HCT116 (cell line): ENCODE results near the gene PRORP. TPM values are rescaled to one million over a fixed set of nuclear protein-coding genes. Genes with fewer than 3 reads are reported as not detected.
A peak's percentile ranks its signal among the peaks of the same experiment; 100 is the strongest.

ENCODE experiments used
- ATAC-seq: fragments of 200-7000 bp; cut with Tn5 transposase; 2 replicates; pipeline ENCODE4 v1.9.1; 2020; ENCODE audit warnings: mild to moderate bottlenecking, moderate library complexity
- BruUV-seq: library from RNA; stranded (reverse); fragments of 400-500 nt; replicated peaks from 2 replicates; lab custom pipeline; 2021; lab: Mats Ljungman, UMichigan
- CTCF ChIA-PET: fragments of 300-600 bp; sonication (Branson Sonifier 250); formaldehyde crosslinking; loops from one replicate; lab custom pipeline; 2021; ENCODE audit warnings: antibody characterized with exemption; lab: Charles Lee
- POLR2A ChIA-PET: fragments of 300-600, 350-600 bp; sonication (Branson Sonifier 250); formaldehyde crosslinking; loops from one replicate; lab custom pipeline; 2021; ENCODE audit warnings: antibody characterized with exemption; lab: Charles Lee
- RAD21 ChIA-PET, 2 experiments: fragments of 300-600 bp; sonication (Branson Sonifier 250); formaldehyde crosslinking; loops; one replicate each; lab custom pipeline; 2023; ENCODE audit warnings: low total read pairs in 2 of 2; ENCODE audit not compliant: uncharacterized antibody in 2 of 2, unreplicated experiment in 2 of 2, low non-redundant PET in 1 of 2; lab: Charles Lee
- DNase-seq: peaks from one replicate; pipeline ENCODE4 v3.0.0-alpha.2; 2010; ENCODE audit warnings: low read depth, low spot score
- H2AFZ ChIP-seq: fragments of 200-600 bp; shearing (Covaris generic), sonication (generic); 2 replicates; pipeline ENCODE4 v1.6.1; 2017; ENCODE audit warnings: low read depth, mixed run types, mixed read lengths, antibody characterized with exemption, low read length; ENCODE audit not compliant: poor library complexity, severe bottlenecking
- H3K27ac ChIP-seq: 2 replicates; pipeline ENCODE4 v1.5.1; 2012; ENCODE audit warnings: low read depth, low read length
- H3K27me3 ChIP-seq: fragments of 200-600 bp; sonication (generic); 2 replicates; pipeline ENCODE4 v1.6.1; 2016; ENCODE audit warnings: mixed run types, low read length, mixed read lengths; ENCODE audit not compliant: insufficient read depth
- H3K36me3 ChIP-seq, 2 experiments: fragments of 200-500 bp in 1 of 2; fragments of 200-600 bp in 1 of 2; sonication (Bioruptor generic) in 1 of 2; sonication (generic) in 1 of 2; 2 replicates each; pipeline versions ENCODE4 v1.5.1 to v1.6.1; 2014 to 2016; ENCODE audit warnings: low read length in 2 of 2, inconsistent platforms in 1 of 2, mixed read lengths in 1 of 2, mixed run types in 1 of 2; ENCODE audit not compliant: insufficient read depth in 2 of 2, control insufficient read depth in 1 of 2
- H3K4me1 ChIP-seq, 2 experiments: fragments of 200-600 bp in 1 of 2; sonication (generic) in 1 of 2; 2 replicates each; pipeline versions ENCODE4 v1.5.1 to v1.6.1; 2012 to 2017; ENCODE audit warnings: low read length in 2 of 2, inconsistent platforms in 1 of 2, mild to moderate bottlenecking in 1 of 2, mixed read lengths in 1 of 2, mixed run types in 1 of 2, moderate library complexity in 1 of 2; ENCODE audit not compliant: insufficient read depth in 2 of 2, control insufficient read depth in 1 of 2
- H3K4me2 ChIP-seq: fragments of 200-600 bp; sonication (generic); 2 replicates; pipeline ENCODE4 v1.6.1; 2017; ENCODE audit warnings: mixed run types, low read length, mixed read lengths
- H3K4me3 ChIP-seq, 2 experiments: fragments of 200-600 bp in 1 of 2; sonication (generic) in 1 of 2; replicated peaks in 1 of 2; 2 replicates each; pipeline ENCODE4 v1.5.1; 2011 to 2016; ENCODE audit warnings: low read length in 2 of 2, control low read depth in 1 of 2, low read depth in 1 of 2, mild to moderate bottlenecking in 1 of 2, mixed read lengths in 1 of 2, mixed run types in 1 of 2
- H3K79me2 ChIP-seq: fragments of 200-600 bp; sonication (generic); 2 replicates; pipeline ENCODE4 v1.6.1; 2017; ENCODE audit warnings: mild to moderate bottlenecking, mixed run types, low read length, moderate library complexity, mixed read lengths; ENCODE audit not compliant: insufficient read depth
- H3K9ac ChIP-seq: fragments of 200-600 bp; sonication (generic); 2 replicates; pipeline ENCODE4 v1.6.1; 2016; ENCODE audit warnings: low read length, mixed read lengths
- H3K9me2 ChIP-seq: fragments of 200-600 bp; sonication (generic), shearing (Covaris generic); 2 replicates; pipeline ENCODE4 v1.6.1; 2017; ENCODE audit warnings: mixed run types, mild to moderate bottlenecking, moderate library complexity; ENCODE audit not compliant: insufficient read depth
- H3K9me3 ChIP-seq, 2 experiments: fragments of 200-500 bp in 1 of 2; fragments of 200-600 bp in 1 of 2; sonication (Bioruptor generic) in 1 of 2; sonication (generic) in 1 of 2; 2 replicates each; pipeline ENCODE4 v1.6.1; 2014 to 2017; ENCODE audit warnings: low read length in 2 of 2, mixed read lengths in 2 of 2, inconsistent platforms in 1 of 2, low read depth in 1 of 2, mild to moderate bottlenecking in 1 of 2, mixed run types in 1 of 2, moderate library complexity in 1 of 2; ENCODE audit not compliant: control insufficient read depth in 1 of 2, insufficient read depth in 1 of 2
- H4K20me1 ChIP-seq: fragments of 200-600 bp; sonication (generic), shearing (Covaris generic); 2 replicates; pipeline ENCODE4 v1.6.1; 2017; ENCODE audit warnings: mixed run types, mild to moderate bottlenecking, moderate library complexity; ENCODE audit not compliant: insufficient read depth
- ATF3 ChIP-seq: IDR thresholded peaks from 2 replicates; pipeline ENCODE4 v1.6.1; 2012
- EGR1 ChIP-seq: IDR thresholded peaks from 2 replicates; pipeline ENCODE4 v1.6.1; 2012; ENCODE audit warnings: low read depth
- POLR2A ChIP-seq: IDR thresholded peaks from 2 replicates; pipeline ENCODE4 v1.7.0; 2011; ENCODE audit warnings: borderline replicate concordance; ENCODE audit not compliant: insufficient read depth, insufficient read length; ENCODE audit errors: extremely low read depth
- POLR2AphosphoS5 ChIP-seq: IDR thresholded peaks from 2 replicates; pipeline ENCODE4 v1.6.1; 2011; ENCODE audit warnings: mild to moderate bottlenecking, low read depth, low read length, moderate library complexity
- RAD21 ChIP-seq: IDR thresholded peaks from 2 replicates; pipeline ENCODE4 v1.6.1; 2012; ENCODE audit warnings: low read depth, mild to moderate bottlenecking
- SP1 ChIP-seq: IDR thresholded peaks from 2 replicates; pipeline ENCODE4 v1.6.1; 2012; ENCODE audit warnings: low read depth
- TCF7L2 ChIP-seq: IDR thresholded peaks from 2 replicates; pipeline ENCODE4 v1.7.0; 2011; ENCODE audit warnings: borderline replicate concordance, inconsistent platforms; ENCODE audit not compliant: insufficient read depth, insufficient read length; ENCODE audit errors: extremely low read depth
- intact Hi-C: fragments of 100-400 bp; cut with micrococcal nuclease; formaldehyde crosslinking; loops from 2 replicates; pipeline ENCODE4 v1.10.0; 2022
- total RNA-seq: library from RNA; stranded (reverse); gene quantifications from one replicate; pipeline ENCODE4 v1.2.1, GENCODE V29; 2021; ENCODE audit not compliant: unreplicated experiment
- TF ChIP-seq, protein P1 (sequence below): IDR thresholded peaks from 2 replicates; pipeline ENCODE4 v1.6.1; 2012

The PRORP gene
- total RNA-seq, 1 experiment from 2014 or later, result 28.0 TPM

DNA sequence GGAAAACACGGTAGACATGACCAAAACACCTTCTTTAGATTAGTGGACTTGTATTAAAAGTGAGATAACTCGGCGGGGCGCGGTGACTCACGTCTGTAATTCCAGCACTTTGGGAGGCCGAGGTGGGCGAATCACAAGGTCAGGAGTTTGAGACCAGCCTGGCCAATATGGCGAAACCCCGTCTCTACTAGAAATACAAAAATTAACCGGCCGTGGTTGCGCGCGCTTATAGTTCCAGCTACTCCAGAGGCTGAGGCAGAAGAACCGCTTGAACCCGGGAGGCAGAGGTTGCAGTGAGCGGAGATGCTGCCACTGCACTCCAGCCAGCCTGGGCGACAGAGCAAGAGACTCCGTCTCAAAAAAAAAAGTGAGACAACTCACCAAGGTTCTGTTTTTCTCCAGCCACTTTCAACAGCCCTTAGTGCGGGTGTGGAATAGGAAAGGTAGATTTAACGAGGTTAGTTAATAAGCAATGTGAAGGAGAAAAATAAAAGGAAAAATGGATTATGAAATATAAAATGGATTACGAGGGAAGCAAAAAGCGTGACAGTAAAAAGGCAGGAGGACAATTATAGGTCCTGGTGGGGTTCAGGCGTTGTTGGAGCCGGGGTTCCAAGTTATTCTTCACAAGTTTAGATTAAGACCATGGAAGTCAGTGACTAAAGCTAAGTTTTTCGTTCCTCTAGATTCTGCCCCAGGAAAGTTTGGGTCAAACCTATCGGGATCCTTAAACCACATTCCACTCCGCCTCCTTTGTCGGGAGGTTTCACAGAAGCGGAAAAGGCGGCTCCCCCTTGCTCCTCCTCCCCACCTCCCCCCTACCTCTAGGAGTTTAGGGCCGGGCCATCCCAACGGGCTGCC lies 1.1 kb upstream of the PRORP start (continued):
- TF ChIP-seq POLR2AphosphoS5 (peak; percentile 81; the same call in 1 of the 2 replicates), TCF7L2 (peak; percentile 39), EGR1 (no peak)
- TF ChIP-seq, protein P1, sequence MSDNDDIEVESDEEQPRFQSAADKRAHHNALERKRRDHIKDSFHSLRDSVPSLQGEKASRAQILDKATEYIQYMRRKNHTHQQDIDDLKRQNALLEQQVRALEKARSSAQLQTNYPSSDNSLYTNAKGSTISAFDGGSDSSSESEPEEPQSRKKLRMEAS, result no peak

GRCh38 chr14:35122696-35123387 lies 490 bp downstream of the PRORP start:
- ChIA-PET RAD21 (no interaction called here), CTCF (interaction anchor here (1.3 kb wide), 1 partner anchor 37 kb away, joined by 3 read pairs; no protein-coding TSS in a partner anchor), POLR2A (interaction anchor here (1.0 to 1.2 kb wide), 2 partner anchors 142 to 281 kb away, joined by 3 to 4 read pairs; partner anchors contain the start of gene NFKBIA)
- BruUV-seq, result TSS peak; percentile 66
- DNase-seq (no peak), ATAC-seq (peak; percentile 41)
- Histone ChIP-seq H3K9ac (peak overlapping the region; percentile 82), H2AFZ (peak overlapping the region; percentile 57), H3K9me3 (no peaks in the 10 kb centered on the region), H3K36me3 (no peaks in the 10 kb centered on the region), H3K27me3 (no peaks in the 10 kb centered on the region), H3K4me3 (peak overlapping the region; percentile 81 to 91), H3K27ac (peak overlapping the region; percentile 91), H3K4me1 (peaks cover 6 to 23% of the 10 kb centered on the region in 2 experiments), H3K4me2 (peak overlapping the region; percentile 82), H3K79me2 (peaks cover 11% of the 10 kb centered on the region), H4K20me1 (no peaks in the 10 kb centered on the region), H3K9me2 (no peaks in the 10 kb centered on the region)
- intact Hi-C loops, result loop anchor here (10.0 kb wide), 1 partner anchor 692 kb away; no protein-coding TSS in a partner anchor
- TF ChIP-seq EGR1 (no peak), ATF3 (no peak), SP1 (no peak), RAD21 (no peak), POLR2A (peak; percentile 15)
